PC-9 (cell line): Measurements from ENCODE around the gene MBP.

ENCODE experiments used
- CTCF ChIP-seq: fragments of 200-600 bp; sonication (generic); conservative IDR thresholded peaks from 2 replicates; pipeline ENCODE4 v1.6.1; 2017; ENCODE audit warnings: mixed run types, antibody characterized with exemption, mild to moderate bottlenecking, moderate library complexity
- EZH2 ChIP-seq: fragments of 200-600 bp; sonication (generic); IDR thresholded peaks from 2 replicates; pipeline ENCODE4 v1.8.0; 2017; ENCODE audit warnings: antibody characterized with exemption, low read depth

GRCh38 chr18:76989647-76990190, 142.9 kb downstream of the MBP start:
- no peak for TF ChIP-seq CTCF
- TF ChIP-seq EZH2 = no peak
